NCI-H2227 (cell line): ENCODE measurements around the gene NPHP4.

Experiments
- DNase-seq: peaks from one replicate; lab custom pipeline; 2025; ENCODE audit not compliant: unreplicated experiment; lab: John Stamatoyannopoulos, UW

Gene NPHP4

GRCh38 chr1:5974631-5975030 is 17.6 kb downstream of the NPHP4 start:
- no peak for DNase-seq

- no peak for DNase-seq
Measured at GRCh38 chr1:5973771-5974170, 18.5 kb downstream of the NPHP4 start.

DNA sequence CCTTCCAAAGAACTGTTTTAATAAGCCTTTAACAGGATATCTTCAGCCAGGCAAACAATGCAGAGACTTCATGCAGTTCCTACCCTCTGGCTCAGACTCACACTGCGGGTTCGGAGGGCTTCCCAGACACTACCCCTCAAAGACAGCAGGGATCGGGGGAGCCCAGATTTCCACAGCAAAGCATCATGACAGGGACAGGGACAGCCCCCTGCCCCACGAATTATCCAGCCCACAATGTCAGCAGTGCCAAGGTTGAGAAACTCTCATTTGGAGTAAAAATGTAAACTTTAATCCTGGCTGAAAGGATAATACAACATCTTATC is 20.1 kb downstream of the NPHP4 start:
- no peak for DNase-seq

- DNase-seq = no peak
Measured at GRCh38 chr1:5971471-5972197, 20.6 kb downstream of the NPHP4 start.

DNA sequence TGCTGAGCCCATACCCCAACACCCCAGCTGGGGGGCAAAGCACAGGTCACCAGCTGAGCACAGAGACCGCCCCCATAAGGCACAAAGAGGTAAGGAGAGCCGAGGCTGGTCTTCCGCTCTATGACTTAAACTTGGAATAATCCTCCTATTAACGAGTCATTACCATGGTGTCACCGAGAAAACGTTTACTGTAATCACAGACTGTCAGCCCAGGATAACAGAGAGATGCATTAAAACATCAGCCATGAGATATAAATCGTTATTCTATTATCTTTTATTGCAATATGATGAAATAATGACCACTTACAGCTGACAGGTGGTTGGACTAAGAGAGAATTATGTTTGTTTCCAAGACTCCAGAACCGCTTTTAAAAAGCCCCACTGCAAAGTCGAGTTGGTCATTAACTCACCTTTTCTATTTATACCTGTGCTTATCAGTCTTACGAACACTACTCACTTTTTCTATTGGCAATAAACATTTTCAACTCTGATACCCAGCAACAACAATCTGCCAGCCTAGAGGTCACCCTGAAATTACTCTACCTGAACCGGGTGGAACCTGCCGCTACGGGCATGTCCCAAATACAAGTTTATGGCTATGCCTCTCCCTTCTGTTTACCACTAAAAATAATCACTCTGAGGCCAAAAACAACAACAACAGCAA is 21.5 kb downstream of the NPHP4 start:
- DNase-seq = peak; percentile 90

DNA sequence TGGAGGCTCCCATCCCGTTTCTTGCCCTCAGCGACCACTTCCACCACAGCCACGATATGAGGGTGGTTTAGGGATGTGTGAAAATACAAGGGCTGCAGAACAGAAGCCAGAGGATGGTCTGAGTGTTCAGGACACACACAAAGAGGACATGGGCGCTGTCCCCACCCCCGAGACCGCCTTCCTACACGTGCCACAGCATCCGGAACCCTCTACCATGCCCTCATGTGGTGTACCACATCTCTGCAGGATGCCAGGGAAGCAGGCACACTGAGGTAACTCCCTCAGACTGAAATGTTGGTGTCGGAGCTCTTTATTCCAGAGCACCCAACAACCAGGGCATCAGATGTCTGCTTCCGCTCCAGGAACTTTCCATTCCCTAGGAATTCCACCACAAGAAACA is 23.1 kb downstream of the NPHP4 start:
- no peak for DNase-seq

GRCh38 chr1:5968161-5968736 is 24.0 kb downstream of the NPHP4 start:
- no peak for DNase-seq

GRCh38 chr1:5967351-5968160 is 24.7 kb downstream of the NPHP4 start:
- no peak for DNase-seq

DNA sequence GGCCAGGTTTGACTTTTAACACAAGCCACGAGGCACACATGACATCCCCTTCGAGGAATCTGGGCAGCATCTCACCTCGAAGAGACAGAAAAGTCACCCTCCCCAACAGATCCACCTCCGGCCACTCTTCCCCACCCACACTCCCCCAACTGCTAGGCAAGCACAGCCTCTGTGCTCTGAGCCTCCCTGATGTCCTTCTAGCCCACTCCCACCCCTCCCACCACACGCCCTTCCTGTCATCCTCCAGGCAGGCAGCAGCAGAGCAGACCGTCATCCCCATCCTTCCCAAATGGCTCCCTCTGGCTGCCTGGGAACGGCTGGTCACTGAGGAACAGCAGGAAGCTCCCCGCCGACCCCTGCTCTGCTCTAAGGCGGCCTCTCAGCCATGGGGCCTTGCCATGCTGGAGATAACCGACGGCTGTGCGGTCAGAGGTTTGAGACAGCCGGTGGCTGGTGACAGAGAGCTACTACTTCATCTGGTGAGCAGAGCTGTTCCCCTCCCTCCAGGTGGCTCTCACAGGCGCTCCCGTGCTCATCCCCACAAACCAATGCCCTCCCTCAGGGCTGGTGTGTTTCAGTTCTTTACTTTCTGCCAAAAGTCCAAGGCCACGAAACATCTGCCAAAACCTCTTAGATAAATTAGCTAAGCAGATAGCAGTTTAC is 25.6 kb downstream of the NPHP4 start:
- DNase-seq = no peak

DNA sequence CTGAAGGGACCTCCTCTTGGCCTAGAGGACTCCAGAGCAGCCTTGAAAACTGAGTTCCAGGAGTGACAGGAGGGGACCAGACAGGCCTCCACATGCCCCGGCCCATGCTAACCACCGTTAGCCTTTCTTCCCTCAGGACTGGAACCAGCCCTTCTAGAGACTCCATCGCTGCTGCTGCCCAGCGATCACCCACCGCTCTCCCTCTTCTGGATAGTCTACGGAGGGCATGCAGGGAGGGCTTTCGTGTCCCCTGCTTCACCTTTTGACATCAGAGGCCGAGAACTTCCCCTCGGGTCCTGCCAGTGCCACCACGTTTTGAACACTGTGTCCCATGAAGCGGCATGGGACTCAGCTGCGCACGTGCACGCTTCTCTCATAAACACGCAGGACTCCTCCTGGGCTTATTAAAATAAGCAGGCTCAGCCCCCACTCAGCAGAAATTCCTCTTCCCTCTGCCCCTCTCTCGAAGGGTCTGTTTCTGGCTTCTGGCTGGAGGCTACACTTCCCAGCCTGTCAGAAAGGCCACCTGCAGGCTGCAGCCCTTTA is 26.6 kb downstream of the NPHP4 start:
- DNase-seq = no peak

GRCh38 chr1:5962265-5963105 is 29.7 kb downstream of the NPHP4 start:
- no peak for DNase-seq

- DNase-seq = no peak
Measured at GRCh38 chr1:5961601-5962000, 30.6 kb downstream of the NPHP4 start.

DNA sequence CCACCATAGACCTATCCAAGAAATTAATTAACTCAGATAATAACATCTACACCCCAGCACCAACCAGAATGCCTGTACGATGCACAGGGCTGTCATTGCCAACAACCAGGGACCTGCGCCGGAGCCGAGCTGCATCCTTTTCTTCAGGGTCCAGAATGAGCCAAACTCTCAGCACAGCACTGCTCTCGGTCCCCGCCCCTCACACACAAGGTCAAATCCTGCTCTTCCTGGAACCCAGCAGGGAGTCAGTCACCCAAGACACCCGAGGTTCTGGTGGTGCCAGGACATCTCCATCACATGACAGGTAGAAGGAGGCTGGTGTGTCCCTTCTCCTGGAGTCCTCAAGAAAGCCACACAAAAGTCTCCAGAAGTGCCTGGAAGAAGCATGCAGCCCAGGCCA is 31.9 kb downstream of the NPHP4 start:
- DNase-seq = no peak

GRCh38 chr1:5959667-5960230 is 32.5 kb downstream of the NPHP4 start:
- DNase-seq = no peak

DNA sequence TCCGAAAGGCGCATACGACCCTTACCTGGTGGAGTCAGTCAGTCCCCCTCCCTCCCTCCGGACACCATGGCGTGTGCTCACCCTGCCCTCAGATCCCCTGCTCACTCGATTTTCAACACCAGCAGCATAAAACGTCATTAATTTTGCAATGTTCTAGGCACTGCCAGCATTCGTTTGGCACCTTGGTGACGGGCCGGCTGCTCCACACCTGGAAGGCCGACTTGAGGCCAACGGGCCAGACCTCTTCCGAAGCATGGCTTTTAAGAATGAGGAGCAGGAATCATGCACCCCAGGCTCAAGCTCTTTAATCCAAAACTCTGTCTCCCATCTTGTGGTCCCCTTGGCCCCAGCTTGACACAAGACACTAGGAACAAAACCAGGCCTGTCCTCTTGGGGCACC is 33.1 kb downstream of the NPHP4 start:
- DNase-seq = no peak

DNA sequence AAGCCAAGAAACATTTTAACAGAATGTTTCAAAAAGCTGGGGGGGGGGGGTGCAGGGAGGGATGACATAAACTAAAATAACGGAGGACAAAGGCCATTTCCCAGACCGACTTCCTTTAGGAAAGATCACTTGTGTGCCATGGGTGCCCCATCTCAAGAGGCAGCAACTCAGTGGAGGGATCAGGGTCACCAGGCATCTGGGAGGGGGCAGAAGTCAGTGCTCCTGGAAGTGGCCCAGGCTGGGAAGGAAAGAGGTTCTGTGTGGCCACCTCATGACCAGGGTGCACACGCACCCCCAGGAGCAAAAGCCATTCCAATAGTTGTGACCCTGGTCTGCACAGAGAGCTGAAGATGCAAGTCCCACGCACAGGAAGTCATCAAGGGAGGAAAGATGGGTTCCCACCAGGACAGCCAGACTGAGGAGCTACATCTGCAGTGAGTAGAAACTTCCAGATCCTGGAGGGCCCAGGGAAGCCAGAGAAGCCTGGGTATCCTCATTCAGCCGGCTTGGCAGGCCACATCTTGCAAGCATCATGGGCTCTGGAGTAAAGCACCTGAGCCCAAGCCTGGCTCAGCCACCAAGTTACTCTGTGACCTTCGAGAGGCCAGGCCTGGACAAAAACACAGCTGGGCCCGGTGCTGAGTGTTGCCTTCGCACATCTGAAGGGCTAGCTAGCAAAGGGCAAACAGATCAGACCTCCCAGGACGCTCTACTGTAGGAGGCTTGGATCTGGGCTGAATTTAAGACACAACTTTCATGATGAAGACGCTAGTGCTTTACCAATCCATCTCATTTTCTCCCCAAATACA is 36.0 kb downstream of the NPHP4 start:
- no peak for DNase-seq

- DNase-seq = no peak
Measured at GRCh38 chr1:5955479-5955977, 36.7 kb downstream of the NPHP4 start.

DNA sequence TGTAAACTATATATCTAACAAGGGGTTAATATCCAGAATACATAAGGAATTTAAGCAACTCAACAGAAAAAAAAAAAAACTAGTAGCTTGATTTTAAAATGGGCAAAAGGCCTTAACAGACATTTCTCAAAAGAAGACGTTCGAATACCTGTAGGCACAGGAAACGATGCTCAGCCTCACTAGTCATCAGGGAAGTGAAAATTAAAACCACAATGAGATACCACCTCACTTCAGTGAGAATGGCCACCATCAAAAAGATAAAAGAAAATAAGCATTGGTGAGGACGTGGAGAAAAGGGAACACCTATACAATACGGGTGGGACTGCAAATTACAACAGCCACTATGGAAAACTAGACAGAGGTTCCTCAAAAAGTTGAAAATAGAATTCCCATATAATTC is 37.3 kb downstream of the NPHP4 start:
- DNase-seq = no peak

GRCh38 chr1:5953386-5953785 is 38.8 kb downstream of the NPHP4 start:
- no peak for DNase-seq
